ENCODE data around the gene DOC2B.
"Not testable (repeated sequence)": the region's sequence is repeated elsewhere in the genome, so short reads cannot be mapped to it uniquely, and the experiment has no call there.

Gene DOC2B

DNA sequence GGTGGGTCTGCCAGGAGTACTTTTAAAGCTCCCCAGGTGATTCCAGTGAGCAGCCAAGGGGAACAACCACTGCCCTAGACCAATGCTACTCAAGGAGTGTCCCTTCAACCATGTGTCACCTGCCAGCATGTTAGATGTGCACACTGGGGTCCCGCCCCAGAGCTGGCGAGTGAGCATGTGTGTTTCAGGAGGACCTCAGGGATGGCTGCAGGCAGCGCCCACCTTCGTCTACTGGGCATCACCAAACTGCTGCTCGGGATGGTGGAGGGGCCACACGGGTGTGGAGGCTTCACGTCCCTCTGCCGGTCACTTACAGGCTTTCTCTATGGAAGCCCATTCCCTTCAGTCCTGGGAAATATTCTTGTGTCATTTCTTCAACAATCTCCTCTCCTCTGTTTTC is 29.0 kb upstream of the DOC2B start:
- no peak for DNase-seq

DNA sequence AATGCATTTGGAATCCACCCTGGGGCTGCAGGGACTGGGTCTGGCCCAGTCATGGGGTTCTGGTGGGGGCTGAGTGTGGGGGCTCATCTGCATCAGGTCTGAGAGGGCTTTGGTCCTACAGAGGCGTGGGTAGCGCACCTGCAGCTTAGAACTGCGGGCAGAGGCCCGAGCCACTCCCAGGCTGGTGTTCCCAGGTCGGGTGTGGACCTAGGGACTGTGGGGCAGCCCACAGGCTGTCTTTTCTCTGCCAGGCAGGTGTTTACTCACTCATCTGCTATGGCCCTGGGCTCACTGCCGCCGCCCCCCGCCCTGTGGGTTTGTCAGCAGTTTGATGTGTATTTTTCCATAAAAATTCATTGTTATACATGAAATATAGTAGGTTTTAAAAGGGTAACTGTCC is 27.0 kb upstream of the DOC2B start:
- no peak for DNase-seq

DNA sequence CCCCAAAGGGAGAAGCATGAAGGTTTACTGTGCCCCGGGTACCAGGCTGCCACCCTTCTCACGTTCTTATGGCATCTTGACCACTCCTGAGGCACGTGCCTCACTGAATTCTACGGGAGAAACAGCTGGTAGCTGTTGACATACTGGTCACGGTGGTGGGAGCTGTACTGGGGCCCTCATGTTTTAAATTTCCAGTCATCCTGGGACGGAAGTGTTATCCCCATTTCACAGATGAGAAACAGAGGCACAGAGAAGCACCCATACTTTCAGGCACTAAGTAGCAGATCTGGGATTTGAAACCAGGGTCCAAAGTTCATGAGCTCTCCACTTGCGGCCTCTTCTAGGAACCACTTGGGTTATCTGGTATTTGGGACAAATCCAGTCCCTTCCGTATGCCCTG is 26.3 kb upstream of the DOC2B start:
- DNase-seq = no peak

DNA sequence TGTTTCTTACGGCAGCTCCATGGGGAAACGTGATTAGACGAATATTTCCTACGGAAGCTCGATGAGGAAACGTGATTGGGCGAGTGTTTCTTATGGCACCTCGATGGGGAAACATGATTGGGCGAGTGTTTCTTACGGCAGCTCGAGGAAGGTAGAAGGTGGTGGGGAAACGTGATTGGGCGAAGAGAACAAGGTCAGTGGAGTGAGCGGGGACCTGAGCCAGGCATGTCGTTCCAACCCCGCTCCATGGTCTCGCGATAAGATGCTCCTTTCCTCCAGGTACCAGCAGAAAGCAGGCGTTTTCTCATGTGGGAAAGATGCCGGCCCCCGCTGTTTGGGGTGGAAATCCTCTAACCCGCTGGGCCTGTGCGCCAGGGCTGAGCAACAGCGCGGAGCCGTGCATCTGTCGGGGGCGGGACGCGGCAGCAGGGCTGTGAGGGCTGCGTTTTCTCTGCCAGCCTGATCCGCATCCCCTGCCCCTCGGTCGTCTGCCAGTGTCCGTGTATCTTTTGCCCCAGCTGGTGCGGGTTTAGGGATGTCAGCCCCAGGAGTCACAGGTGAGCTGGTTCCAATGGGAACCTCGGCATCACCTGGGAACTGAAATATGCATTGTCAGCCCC is 25.6 kb upstream of the DOC2B start:
- no peak for DNase-seq

DNA sequence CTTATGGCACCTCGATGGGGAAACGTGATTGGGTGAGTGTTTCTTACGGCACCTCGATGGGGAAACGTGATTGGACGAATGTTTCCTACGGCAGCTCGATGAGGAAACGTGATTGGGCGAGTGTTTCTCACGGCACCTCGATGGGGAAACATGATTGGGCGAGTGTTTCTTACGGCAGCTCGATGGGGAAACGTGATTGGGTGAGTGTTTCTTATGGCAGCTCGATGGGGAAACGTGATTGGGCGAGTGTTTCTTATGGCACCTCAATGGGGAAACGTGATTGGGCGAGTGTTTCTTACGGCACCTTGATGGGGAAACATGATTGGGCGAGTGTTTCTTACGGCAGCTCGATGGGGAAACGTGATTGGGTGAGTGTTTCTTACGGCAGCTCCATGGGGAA is 25.0 kb upstream of the DOC2B start:
- DNase-seq = not testable (repeated sequence)

DNA sequence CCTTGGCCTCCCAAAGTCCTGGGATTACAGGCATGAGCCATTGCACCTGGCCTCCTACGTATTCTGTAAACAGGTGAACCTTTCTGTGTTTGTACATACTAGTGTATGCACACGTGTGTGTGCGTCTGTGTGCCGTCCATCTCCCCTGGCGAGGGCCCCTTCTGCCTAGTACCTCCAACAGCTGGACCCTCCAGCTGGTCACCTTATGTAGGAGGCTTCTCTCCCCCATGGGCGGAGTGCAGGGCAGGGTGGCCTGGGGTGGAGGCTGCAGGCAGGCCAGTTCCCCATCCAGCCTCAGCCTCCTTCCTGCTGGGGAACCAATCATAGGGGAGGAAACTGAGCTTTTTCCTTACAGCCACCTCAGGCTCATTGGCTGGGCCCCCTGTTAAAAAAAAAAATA is 24.4 kb upstream of the DOC2B start:
- no peak for DNase-seq

DNA sequence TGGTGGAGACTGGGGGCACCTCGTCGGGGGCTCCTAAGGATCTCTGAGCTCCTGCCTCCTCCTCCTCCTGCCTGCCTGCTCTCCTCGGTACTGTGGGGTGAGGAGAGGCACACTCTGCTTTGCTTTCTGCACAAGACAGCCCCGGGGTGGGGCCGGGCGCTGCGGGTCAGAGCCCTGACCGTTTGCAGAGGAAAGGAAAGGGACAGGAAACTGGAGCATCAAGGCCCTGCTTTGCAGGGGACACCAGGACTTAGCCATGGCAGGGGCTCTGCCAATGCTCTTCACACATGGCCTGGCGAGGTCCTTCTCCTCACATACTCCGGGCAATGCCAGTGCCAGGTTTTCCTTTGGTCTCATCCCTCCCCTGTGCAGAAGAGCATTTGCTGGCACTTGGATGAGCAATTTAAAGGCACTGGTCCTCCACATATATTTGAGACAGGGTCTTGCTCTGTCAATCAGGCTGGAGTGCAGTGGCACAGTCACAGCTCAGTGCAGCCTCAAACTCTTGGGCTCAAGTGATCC is 23.8 kb upstream of the DOC2B start:
- DNase-seq = no peak

DNA sequence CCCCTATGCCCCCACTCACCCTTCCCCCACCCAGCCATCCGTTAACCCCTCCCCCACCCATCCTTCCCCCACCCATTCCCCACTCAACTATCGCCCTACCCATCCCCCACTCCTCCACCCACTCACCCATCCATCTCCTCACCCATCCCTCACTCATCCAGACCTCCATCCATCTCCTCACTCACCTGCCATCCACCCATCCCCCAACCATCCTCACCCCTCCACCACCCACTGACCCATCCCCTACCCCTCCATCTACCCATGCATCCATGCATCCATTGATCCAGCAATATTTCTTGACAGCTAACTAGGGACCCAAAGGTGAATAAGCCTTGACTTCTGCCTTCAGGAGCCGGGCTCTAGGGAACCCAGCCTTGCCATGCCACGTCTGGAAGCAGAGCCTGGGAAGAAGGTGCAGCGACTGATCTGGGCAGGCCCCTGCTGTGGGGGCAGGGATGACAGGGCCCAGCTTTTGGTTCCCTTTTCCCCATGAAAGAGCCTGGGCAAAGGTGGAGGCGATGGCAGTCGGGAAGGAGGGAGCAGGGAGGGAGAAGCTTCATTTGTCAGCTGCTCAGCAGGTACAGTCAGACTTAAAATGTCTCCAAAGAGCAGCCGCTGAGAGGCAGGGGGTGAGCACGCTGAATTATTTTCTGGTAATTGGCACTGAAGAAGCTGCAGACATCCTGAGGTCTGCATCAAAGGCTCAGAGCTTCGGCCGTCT is 23.1 kb upstream of the DOC2B start:
- DNase-seq = no peak

DNA sequence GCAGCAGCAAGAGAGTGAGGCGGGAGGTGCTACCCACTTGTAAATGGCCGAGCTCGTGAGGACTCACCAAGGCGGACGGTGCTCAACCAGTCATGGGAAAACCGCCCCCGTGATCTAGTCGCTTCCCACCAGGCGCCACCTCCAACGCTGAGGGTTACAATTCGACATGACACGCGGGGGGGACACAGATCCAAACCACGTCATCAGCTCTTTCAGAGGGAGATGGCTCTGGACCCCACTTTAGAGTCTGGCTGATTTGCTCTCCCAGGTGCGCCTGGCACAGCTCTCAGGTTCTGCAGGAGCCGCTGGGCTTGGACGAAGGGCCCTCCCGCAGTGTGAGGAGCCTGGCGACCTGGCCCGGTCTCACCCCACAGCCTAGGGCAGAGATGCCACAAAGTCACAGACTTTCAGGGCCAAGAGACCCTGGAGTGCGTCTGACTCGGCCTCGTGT is 21.1 kb upstream of the DOC2B start:
- no peak for DNase-seq

DNA sequence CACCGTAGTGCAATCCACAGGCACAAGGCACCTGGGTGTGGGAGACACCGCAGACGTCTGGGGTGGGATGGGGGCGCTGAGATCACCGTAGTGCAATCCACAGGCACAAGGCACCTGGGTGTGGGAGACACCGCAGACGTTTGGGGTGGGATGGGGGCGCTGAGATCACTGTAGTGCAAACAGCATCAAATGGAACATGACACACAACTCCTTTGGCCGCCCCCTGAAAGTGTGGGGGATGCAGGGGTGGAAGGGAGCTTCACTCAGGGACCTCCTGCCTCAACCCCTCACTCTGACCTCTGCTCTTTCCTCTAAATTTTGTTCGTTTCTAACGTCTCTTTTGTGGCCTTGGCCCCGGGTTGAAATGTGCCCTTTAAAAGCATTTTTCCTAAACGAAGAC is 20.3 kb upstream of the DOC2B start:
- not testable (repeated sequence) for DNase-seq

DNA sequence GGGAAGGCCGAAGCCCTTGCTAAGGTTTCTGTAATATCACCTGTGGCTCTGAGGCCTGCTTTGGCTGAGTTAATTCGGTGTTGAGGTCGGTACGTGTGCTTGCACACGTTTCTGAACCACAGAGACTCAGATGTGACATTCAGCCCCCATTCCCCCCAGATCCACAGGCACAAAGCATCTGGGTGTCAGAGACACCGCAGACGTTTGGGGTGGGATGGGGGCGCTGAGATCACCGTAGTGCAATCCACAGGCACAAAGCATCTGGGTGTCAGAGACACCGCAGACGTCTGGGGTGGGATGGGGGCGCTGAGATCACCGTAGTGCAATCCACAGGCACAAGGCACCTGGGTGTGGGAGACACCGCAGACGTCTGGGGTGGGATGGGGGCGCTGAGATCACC is 19.8 kb upstream of the DOC2B start:
- DNase-seq = not testable (repeated sequence)

DNA sequence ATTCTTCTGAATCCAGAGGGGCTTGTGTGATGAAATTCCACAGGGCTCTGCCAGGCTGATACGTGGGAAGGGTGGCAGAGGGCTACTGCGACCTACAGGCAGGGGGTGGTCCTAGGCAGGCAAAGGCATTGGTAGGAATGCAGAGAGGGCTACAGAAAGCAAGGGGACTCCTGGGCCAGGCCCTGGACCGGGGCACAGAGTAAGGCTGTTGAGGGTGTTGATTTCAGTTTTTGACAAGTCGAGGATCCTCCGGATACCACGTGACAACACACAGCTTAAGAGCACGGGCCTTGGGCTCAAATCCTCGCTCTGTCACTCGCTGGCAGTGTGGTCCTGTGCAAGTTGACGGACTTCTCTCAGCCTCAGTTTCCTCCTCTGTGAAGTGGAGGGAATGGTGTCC is 19.1 kb upstream of the DOC2B start:
- DNase-seq = no peak

DNA sequence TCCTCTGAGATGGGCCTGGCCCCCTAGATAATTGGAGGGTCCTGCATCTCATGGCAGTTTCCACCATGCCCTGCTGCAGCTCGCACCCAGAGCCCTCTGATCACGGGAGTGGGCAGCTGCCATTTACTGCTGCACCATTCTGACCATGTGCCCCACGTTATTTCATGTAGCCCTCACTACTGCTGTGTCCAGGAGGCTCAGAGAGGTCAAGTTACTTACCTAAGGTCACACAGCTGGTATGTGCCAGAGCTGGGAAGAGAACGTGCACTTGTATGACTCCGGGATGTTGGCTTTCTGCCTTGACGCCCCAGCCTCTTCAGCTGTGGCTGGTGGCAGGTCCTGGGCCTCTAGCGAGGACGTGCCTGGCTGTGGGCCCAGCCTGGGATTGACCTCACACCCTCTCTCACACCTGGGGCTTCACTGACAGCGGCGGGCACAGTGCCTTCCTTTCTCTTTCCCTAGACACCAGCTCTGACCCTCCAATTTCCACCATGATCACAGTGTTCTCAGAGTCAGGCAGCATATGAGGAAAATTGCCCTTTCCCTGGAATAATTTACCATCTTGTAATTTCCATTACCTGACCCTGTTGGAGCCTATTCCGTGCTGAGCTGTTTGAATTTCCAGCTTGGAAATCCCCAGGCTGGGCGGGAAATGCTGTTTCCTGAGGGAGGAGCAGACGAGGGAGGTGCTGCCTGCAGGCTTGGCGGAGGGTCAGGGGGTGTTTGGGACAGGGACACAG is 18.5 kb upstream of the DOC2B start:
- no peak for DNase-seq

DNA sequence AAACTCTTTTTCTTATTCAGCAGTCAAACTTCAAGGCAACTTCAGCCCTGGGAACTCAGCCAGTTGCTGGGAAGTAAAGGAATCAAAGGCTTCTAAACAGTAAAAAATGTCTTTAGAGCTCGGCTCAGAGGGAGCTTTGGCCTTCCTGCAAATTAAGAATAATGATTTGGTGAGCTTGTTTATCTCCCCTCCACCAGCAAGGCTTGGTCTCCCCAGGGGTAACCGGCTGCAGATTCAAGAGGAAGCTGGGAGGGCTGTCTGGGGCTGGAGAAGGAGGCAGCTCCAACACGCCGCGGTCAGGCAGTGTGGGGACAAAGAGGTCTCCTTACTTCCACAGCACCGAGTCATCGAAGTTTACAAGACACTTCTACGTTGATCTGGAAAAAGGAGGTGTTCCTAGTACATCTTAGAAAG is 17.7 kb upstream of the DOC2B start:
- no peak for DNase-seq

DNA sequence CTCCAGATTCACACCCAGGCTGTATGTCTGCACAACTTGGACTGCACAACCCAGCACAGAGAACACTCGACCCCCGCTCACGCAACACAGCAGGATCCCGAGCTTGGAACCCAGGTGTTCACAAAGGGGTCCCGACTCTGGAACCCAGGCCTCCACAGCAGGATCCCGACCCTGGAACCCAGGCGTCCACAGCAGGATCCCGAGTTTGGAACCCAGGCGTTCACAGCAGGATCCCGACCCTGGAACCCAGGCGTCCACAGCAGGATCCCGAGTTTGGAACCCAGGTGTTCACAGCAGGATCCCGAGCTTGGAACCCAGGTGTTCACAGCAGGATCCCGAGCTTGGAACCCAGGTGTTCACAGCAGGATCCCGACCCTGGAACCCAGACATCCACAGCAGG is 16.8 kb upstream of the DOC2B start:
- DNase-seq = not testable (repeated sequence)

DNA sequence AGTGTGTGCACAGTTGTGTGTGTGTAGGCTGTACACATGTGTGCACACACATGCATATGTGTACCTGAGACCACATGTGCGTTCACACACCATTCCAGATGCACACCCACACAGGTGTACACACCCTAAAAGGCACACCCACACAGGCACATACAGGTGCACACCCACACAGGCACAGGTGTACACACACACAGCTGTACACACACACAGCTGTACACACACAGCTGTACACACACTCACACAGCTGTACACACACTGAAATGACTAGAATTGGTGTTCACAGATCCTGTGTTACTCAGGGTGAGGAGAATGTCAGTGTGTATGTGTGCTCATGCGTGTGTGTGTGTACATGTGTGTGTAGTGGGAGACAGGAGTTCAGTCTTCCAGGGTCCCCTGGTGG is 15.9 kb upstream of the DOC2B start:
- DNase-seq = no peak

DNA sequence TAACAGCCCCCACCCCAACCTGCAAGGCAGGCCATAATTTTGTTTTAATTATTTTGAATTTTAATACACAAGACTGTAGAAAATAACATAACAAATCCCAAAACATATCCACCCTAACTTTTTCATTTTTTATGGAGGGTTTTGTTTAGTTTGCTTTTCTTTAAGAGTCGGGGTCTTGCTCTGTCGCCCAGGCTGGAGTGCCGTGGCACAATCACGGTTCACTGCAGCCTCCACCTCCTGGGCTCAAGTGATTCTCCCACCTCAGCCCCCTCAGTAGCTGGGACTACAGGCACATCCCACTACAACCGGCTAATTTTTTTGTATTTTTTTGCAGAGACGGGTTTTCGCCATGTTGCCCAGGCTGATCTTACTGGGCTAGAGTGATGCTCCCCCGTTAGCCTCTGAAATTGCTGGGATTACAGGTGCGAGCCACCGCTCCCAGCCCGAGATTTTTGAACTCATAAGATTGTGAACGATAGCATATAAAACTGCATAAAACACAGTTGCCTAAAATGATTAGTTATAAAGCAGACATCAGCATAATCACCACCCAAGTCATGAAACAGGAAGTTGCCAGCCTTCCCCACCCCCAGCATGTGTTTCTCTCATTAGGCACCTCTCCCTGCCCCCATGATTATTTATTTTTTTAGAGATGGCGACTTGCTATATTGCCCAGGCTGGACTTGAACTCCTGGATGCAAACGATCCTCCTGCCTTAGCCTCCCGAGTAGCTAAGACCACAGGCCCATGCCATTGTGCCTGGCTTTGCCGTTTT is 13.6 kb upstream of the DOC2B start:
- no peak for DNase-seq

DNA sequence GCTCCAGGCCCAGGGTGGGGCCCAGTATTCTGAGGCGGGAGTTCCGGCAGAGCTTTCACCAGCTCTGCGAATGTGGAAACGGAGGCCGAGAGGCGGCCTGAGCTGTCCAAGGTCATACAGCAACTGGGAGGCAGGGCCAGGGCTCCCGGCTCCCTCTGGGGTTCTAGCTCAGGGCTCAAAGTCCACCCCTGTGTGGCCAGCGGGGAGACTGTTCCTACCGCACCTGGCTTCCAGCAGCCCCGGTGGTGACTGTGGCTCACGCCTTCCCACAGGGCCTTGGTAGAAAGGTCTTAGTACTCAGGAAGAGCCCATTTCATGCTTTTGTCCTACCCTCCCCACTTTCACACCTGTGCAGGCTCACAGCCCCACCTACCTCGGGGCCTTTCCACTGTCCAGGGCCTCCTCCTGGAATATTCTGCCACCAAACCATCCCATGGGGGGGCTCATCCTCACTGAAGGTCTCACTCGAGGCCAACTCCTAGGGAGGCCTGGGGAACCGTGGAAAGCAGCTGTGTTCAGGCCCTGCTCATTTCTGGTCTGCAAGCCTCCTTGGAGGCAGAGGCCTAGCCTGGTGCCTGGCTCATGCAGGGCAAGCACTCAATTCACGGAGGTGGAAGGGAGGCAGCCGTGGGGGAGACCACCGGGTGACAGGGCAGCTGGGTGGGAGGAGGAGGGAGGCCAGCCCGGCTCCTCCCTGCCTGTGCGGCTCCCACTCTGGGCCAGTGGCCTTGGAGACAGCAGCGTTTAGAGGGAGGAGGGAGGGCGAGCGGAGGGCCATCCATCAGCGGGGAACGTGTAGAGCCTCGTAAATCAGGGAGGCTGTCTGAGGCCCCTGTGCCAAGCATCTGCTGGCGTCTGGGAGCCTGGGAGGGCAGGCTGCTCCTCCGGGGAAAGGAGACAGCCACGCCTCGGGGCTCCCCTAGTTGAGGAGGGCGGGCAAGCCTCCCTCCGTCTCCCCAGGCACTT is 12.7 kb upstream of the DOC2B start:
- no peak for DNase-seq

DNA sequence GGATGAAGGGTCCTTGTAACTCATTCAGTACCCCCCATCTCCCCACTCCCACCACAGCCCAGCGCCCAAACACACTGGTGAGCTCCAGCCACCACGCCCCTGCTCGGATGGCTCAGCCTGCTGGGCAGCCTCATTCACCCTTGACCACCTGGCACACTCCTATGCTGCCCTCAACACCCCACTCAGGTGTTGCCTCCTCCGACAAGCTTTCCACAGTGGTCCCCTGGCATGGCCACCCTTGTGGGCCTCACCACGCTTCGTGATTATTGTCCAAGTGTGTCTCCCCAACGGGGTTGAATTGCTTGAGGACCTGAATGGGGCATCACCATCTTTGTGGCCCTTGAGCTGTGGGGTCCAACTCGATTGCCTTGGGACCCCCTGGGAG is 12.0 kb upstream of the DOC2B start:
- DNase-seq = no peak

DNA sequence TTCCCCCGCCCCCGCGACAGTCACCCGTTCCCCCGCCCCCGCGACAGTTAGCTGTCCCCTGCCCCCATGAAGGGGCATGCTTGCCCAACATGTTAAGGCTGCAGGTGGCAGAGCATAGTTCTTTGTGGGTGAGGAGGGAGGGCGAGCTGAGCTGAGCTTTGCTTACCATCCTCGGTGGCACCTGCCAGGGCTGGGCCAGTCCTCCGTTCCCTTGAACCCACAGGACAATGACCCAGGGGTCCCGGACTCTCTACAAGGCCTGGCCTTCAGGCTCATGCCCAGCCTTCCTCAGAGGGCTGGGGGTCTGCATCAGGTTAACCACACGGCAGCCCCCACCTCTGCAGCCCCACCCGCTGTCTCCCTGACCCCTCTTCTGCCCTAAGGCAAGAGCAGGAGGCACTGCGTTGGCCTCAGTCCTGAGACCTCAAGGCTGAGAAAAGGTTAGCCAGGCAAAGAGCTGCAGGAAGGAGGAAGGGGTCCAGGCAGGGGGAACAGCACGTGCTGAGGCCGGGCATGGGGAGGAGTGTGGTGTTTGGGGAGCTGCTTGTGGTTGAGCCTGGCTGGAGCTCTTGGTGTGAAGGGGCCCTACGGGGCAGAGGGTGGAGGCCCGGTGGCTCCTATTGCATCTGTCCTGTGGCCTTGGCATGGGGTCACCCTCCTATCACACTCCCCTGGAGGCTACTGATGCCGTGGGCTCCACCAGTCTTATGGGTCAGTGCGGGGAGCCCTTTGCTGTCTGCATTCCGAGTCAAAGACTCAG is 11.4 kb upstream of the DOC2B start:
- no peak for DNase-seq

DNA sequence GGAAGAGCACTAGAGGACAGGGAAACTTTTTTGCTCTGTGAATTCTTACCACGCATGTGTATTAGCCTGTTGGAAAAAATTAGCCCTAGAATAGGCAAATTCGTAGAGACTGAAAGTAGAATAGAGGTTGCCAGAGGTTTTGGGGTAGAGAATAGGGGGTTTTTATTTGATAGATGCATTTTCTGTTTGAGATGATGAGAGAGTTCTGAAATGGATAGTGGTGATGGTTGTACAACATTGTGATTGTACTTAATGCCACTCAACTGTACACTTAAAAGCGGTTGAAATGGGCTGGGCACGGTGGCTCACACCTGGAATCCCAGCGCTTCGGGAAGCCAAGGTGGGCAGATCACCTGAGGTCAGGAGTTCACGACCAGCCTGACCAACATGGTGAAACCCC is 8.0 kb upstream of the DOC2B start:
- no peak for DNase-seq
